ENCODE measurements around the gene SLC12A8. TPM values are rescaled to one million over a fixed set of nuclear protein-coding genes. Genes with fewer than 3 reads are reported as not detected.

The SLC12A8 gene
- total and polyA plus RNA-seq, 5 donors from 2014 or later = not detected

DNA sequence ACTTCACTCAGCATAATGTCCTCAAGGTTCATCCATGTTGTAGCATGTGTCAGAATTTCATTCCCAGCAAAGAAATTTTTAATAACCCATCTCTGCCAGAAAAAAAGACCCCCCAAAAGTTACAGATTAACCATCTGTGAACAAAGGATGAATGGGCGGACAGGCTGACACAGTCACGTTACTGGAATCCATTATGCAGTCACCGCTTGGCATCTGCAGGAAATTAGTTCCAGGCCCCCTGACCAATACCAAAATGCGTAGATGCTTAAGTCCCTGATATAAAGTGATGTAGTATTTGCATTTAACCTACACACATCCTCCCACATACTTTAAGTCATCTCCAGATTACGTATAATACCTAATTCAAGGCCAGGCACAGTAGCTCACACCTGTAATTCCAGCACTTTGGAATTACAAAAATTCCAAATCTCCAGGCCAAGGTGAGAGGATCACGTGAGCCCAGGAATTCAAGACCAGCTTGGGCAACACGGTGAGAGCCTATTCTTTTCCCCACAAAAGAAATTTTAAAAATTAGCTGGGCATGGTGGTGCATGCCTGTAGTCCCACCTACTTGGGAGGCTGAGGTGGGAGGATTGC, 1.5 kb upstream of the SLC12A8 start:
- no peaks in the 10 kb centered on the region for H3K36me3 Mint-ChIP-seq
- no peak overlapping the region for H3K27ac ChIP-seq (ENCODE audit: insufficient read depth, low read length, poor library complexity, severe bottlenecking)
- no peak overlapping the region for H3K4me3 ChIP-seq (ENCODE audit: low read depth, low read length)
- no peaks in the 10 kb centered on the region for H3K36me3 ChIP-seq (ENCODE audit: control insufficient read depth, insufficient read depth, low read length)
- H3K27me3 ChIP-seq (ENCODE audit: control insufficient read depth, insufficient read depth, low read length) = peaks cover 33% of the 10 kb centered on the region
- H3K4me1 ChIP-seq (ENCODE audit: control insufficient read depth, insufficient read depth, low read length, poor library complexity, severe bottlenecking) = peaks cover 9% of the 10 kb centered on the region
- H3K4me3 Mint-ChIP-seq = no peak overlapping the region
- DNase-seq (no peak), ATAC-seq (ENCODE audit: low read depth in 2 of 2) (no peak)
- peaks cover 3 to 18% (median 8%) of the 10 kb centered on the region in 4 donors for H3K4me1 Mint-ChIP-seq
- H3K9me3 ChIP-seq (ENCODE audit: control insufficient read depth in 2 of 2, low read length in 2 of 2) = no peaks in the 10 kb centered on the region
- H3K9me3 Mint-ChIP-seq = peaks cover 0 to 5% (median 0%) of the 10 kb centered on the region in 7 donors
- peaks cover 53% of the 10 kb centered on the region for H3K27me3 Mint-ChIP-seq
- H3K27ac Mint-ChIP-seq = no peak overlapping the region

DNA sequence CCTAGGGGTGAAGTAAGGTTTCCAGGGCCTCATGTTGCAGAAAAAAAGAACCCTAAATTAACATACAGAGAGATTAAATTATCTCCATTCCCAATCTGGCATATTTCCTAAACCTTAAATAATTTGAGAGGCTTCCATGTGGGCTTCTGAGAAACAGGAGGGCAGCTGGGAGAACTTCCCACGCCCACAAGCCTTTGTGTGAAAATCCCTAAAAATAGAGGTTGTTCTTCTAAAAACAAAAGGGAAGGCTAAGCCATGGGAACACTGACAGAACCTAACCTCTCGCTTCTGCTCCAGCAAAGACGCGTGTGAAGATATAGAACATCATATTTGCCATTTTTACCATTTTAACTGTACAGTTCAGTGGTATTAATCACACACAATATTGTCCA, 812 bp upstream of the SLC12A8 start:
- Histone ChIP-seq H3K4me1 (ENCODE audit: control insufficient read depth, insufficient read depth, low read length, poor library complexity, severe bottlenecking) (peaks cover 9% of the 10 kb centered on the region), H3K9me3 (ENCODE audit: control insufficient read depth in 2 of 2, low read length in 2 of 2) (no peaks in the 10 kb centered on the region), H3K27ac (ENCODE audit: insufficient read depth, low read length, poor library complexity, severe bottlenecking) (no peak overlapping the region), H3K4me3 (ENCODE audit: low read depth, low read length) (no peak overlapping the region), H3K27me3 (ENCODE audit: control insufficient read depth, insufficient read depth, low read length) (peaks cover 37% of the 10 kb centered on the region), H3K36me3 (ENCODE audit: control insufficient read depth, insufficient read depth, low read length) (no peaks in the 10 kb centered on the region)
- DNase-seq (no peak), ATAC-seq (ENCODE audit: low read depth in 2 of 2) (no peak)
- no peak overlapping the region for H3K4me3 Mint-ChIP-seq
- no peak overlapping the region for H3K27ac Mint-ChIP-seq
- peaks cover 0 to 5% (median 0%) of the 10 kb centered on the region in 7 donors for H3K9me3 Mint-ChIP-seq
- peaks cover 53% of the 10 kb centered on the region for H3K27me3 Mint-ChIP-seq
- H3K4me1 Mint-ChIP-seq = peaks cover 3 to 18% (median 8%) of the 10 kb centered on the region in 4 donors
- H3K36me3 Mint-ChIP-seq = no peaks in the 10 kb centered on the region

DNA sequence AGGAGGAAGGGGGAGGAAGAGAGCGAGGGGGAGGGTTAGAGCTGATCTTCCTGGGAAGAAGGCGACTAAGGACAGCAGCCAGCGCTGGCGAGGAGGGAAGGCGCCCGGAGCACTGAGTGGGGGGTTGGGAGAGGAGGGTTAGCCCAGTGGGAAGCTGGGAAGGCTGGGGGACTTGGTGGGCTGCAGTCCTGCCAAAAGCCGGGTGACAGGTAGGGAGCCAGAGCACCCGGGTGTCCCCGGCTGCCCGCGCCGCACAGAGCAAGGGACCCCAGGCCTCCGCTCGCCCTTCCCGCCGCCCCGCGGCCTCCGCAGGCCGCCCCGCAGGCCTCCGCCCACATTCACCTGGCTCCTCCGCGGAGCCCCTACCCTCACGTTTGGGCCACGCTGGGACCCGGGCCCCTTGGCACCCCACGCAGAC, 448 bp downstream of the SLC12A8 start:
- ATAC-seq (ENCODE audit: low read depth in 2 of 2) = no peak
- H3K27ac Mint-ChIP-seq = no peak overlapping the region

DNA sequence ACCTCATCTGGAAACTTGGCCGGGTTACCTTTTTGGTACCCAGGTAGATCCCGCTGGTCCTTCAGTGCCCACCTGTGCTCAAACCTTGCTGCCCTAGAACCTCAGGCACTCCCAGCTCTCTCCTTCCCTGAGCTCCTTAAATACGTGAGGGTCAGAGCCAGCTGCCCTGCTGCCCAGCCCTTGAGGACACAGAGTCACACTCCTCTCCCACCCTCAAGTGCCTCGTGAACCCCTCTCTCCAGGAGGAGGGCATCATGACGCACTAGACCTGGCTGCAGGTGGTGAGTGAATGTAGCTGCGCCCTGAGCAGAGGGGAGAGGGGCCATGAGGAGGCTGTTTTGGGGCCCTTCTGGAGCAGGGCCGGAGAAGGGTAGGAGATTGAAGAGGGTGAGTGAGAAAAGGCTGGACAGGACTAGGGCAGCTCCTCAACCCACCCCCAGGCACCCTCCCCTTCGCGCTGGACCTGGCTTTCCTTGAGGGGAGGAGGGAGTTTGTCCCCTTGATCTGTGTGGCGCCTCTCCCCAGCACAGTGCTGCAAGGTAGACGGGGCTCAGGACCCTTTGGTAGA, 941 bp downstream of the SLC12A8 start:
- H3K27ac ChIP-seq (ENCODE audit: insufficient read depth, low read length, poor library complexity, severe bottlenecking) = no peak overlapping the region
- ATAC-seq (ENCODE audit: low read depth in 2 of 2) (no peak), DNase-seq (no peak)
- H3K9me3 Mint-ChIP-seq = peaks cover 0 to 5% (median 0%) of the 10 kb centered on the region in 7 donors
- H3K4me3 Mint-ChIP-seq = peak overlapping the region in 1 of 4 donors; percentile 81
- H3K27me3 ChIP-seq (ENCODE audit: control insufficient read depth, insufficient read depth, low read length) = peaks cover 37% of the 10 kb centered on the region
- H3K4me3 ChIP-seq (ENCODE audit: low read depth, low read length) = no peak overlapping the region
- H3K36me3 ChIP-seq (ENCODE audit: control insufficient read depth, insufficient read depth, low read length) = no peaks in the 10 kb centered on the region
- H3K27ac Mint-ChIP-seq = no peak overlapping the region
- H3K27me3 Mint-ChIP-seq = peaks cover 59% of the 10 kb centered on the region
- peaks cover 3 to 18% (median 8%) of the 10 kb centered on the region in 4 donors for H3K4me1 Mint-ChIP-seq
- H3K4me1 ChIP-seq (ENCODE audit: control insufficient read depth, insufficient read depth, low read length, poor library complexity, severe bottlenecking) = peaks cover 9% of the 10 kb centered on the region
- H3K36me3 Mint-ChIP-seq = no peaks in the 10 kb centered on the region
- no peaks in the 10 kb centered on the region for H3K9me3 ChIP-seq (ENCODE audit: control insufficient read depth in 2 of 2, low read length in 2 of 2)

More for the DNA sequence above, 448 bp downstream of the SLC12A8 start:
- Histone ChIP-seq H3K9me3 (ENCODE audit: control insufficient read depth in 2 of 2, low read length in 2 of 2) (no peaks in the 10 kb centered on the region), H3K27ac (ENCODE audit: insufficient read depth, low read length, poor library complexity, severe bottlenecking) (no peak overlapping the region), H3K27me3 (ENCODE audit: control insufficient read depth, insufficient read depth, low read length) (peaks cover 37% of the 10 kb centered on the region), H3K4me1 (ENCODE audit: control insufficient read depth, insufficient read depth, low read length, poor library complexity, severe bottlenecking) (peaks cover 9% of the 10 kb centered on the region), H3K36me3 (ENCODE audit: control insufficient read depth, insufficient read depth, low read length) (no peaks in the 10 kb centered on the region), H3K4me3 (ENCODE audit: low read depth, low read length) (no peak overlapping the region)
- Mint-ChIP-seq H3K4me1 (peaks cover 3 to 18% (median 8%) of the 10 kb centered on the region in 4 donors), H3K36me3 (no peaks in the 10 kb centered on the region), H3K9me3 (peaks cover 0 to 5% (median 0%) of the 10 kb centered on the region in 7 donors), H3K27me3 (peaks cover 59% of the 10 kb centered on the region), H3K4me3 (peak overlapping the region in 1 of 4 donors; percentile 81)
- no peak for DNase-seq

DNA sequence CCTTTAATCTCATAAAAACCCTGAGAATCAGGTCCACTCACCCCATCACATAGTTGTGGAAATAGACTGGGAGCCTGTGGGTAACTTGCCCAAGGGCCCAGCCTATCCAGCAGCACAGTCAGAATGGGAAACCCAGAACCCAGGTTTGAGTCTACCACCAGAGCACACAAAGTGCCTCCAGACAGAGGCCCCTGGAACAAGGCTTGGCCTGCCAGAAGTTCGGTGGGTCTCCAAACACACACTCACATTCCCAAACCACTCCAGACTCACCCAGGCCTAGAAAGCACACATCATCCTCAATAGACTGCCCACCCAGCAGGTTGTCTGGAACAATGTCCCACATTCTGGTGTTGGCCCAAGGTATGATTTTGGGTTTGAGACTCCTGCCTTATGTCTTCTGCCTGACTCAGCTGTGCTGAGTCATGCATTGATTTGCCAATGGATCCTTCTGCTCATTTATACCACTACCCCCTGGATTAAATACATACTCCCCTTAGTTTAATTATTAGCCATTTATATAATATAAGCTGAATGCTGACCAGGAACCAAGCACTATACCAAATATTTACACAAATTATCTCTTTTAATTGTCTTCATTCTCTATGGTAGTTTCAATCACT, 4.5 kb downstream of the SLC12A8 start:
- Mint-ChIP-seq H3K36me3 (no peaks in the 10 kb centered on the region), H3K4me3 (no peak overlapping the region), H3K27ac (peak overlapping the region in 1 of 3 donors; percentile 16), H3K9me3 (peaks cover 0 to 2% (median 0%) of the 10 kb centered on the region in 7 donors), H3K4me1 (peaks cover 0 to 7% (median 0%) of the 10 kb centered on the region in 4 donors), H3K27me3 (peaks cover 45% of the 10 kb centered on the region)
- ATAC-seq (ENCODE audit: low read depth in 2 of 2) = no peak
- Histone ChIP-seq H3K27ac (ENCODE audit: insufficient read depth, low read length, poor library complexity, severe bottlenecking) (no peak overlapping the region), H3K36me3 (ENCODE audit: control insufficient read depth, insufficient read depth, low read length) (no peaks in the 10 kb centered on the region), H3K4me1 (ENCODE audit: control insufficient read depth, insufficient read depth, low read length, poor library complexity, severe bottlenecking) (peaks cover 9% of the 10 kb centered on the region), H3K4me3 (ENCODE audit: low read depth, low read length) (no peak overlapping the region), H3K9me3 (ENCODE audit: control insufficient read depth in 2 of 2, low read length in 2 of 2) (no peaks in the 10 kb centered on the region), H3K27me3 (ENCODE audit: control insufficient read depth, insufficient read depth, low read length) (peaks cover 23% of the 10 kb centered on the region)
- no peak for DNase-seq

DNA sequence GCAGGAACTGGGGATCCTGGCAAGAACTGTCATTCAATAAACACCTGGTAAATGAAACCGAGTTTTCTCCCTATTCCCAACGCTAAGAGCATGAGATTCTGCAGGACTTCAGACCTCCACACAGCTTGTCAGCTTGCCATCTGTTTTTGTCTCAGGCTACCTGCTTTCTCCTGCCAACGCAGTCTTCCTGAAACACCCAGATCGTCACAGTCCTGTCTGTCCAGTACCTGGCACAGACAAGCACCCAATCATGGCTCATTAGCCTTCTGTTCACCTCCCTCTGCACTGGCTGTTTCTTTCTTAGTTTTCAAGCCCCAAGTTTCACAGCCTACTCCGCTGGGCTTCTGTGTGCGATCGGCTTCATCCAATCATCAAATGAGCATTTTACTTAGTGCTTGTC, 5.0 kb downstream of the SLC12A8 start:
- Mint-ChIP-seq H3K27me3 (peaks cover 46% of the 10 kb centered on the region), H3K9me3 (peaks cover 0 to 2% (median 0%) of the 10 kb centered on the region in 7 donors), H3K4me3 (no peak overlapping the region), H3K36me3 (no peaks in the 10 kb centered on the region), H3K27ac (peak overlapping the region in 1 of 3 donors; percentile 16), H3K4me1 (peaks cover 0 to 6% (median 0%) of the 10 kb centered on the region in 4 donors)
- Histone ChIP-seq H3K27ac (ENCODE audit: insufficient read depth, low read length, poor library complexity, severe bottlenecking) (no peak overlapping the region), H3K9me3 (ENCODE audit: control insufficient read depth in 2 of 2, low read length in 2 of 2) (no peaks in the 10 kb centered on the region), H3K4me3 (ENCODE audit: low read depth, low read length) (no peak overlapping the region), H3K27me3 (ENCODE audit: control insufficient read depth, insufficient read depth, low read length) (peaks cover 22% of the 10 kb centered on the region), H3K4me1 (ENCODE audit: control insufficient read depth, insufficient read depth, low read length, poor library complexity, severe bottlenecking) (peaks cover 6% of the 10 kb centered on the region), H3K36me3 (ENCODE audit: control insufficient read depth, insufficient read depth, low read length) (no peaks in the 10 kb centered on the region)
- DNase-seq = no peak
- no peak for ATAC-seq (ENCODE audit: low read depth in 2 of 2)

DNA sequence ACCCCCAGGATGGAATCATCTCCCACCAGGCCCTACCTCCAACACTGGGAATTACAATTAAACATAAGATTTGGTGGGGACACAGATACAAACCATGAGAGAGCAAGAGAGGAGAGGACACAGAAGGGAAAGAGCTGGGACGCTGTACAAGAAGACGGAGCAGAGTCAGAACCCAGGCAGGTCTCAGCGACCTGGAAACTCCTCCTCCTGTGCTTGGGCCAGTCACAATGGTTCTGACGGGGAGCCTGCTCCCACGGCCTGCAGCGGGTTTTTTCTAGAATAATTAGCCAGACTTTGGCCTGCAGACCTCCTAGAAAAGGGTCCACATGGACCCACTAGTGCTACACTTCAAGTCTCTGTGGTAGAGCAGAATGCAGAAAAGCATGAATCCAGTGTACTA, 5.6 kb downstream of the SLC12A8 start:
- H3K27me3 Mint-ChIP-seq = peaks cover 43% of the 10 kb centered on the region
- no peak overlapping the region for H3K27ac ChIP-seq (ENCODE audit: insufficient read depth, low read length, poor library complexity, severe bottlenecking)

More for the DNA sequence above, 5.6 kb downstream of the SLC12A8 start:
- Histone ChIP-seq H3K4me3 (ENCODE audit: low read depth, low read length) (no peak overlapping the region), H3K4me1 (ENCODE audit: control insufficient read depth, insufficient read depth, low read length, poor library complexity, severe bottlenecking) (no peaks in the 10 kb centered on the region), H3K9me3 (ENCODE audit: control insufficient read depth in 2 of 2, low read length in 2 of 2) (no peaks in the 10 kb centered on the region), H3K27me3 (ENCODE audit: control insufficient read depth, insufficient read depth, low read length) (peaks cover 22% of the 10 kb centered on the region), H3K36me3 (ENCODE audit: control insufficient read depth, insufficient read depth, low read length) (no peaks in the 10 kb centered on the region)
- Mint-ChIP-seq H3K4me1 (peaks cover 0 to 5% (median 0%) of the 10 kb centered on the region in 4 donors), H3K36me3 (no peaks in the 10 kb centered on the region), H3K9me3 (peaks cover 0 to 6% (median 0%) of the 10 kb centered on the region in 7 donors), H3K4me3 (no peak overlapping the region), H3K27ac (no peak overlapping the region)
- DNase-seq (no peak), ATAC-seq (ENCODE audit: low read depth in 2 of 2) (no peak)

All from CD4-positive, CD25-positive, alpha-beta regulatory T cell (primary cell).